NOMO-1 (cell line): ENCODE measurements around the gene NCK1.
"Not testable (repeated sequence)": the region's sequence is repeated elsewhere in the genome, so short reads cannot be mapped to it uniquely, and the experiment has no call there.

Experiments
- DNase-seq, 2 experiments: peaks; one replicate each; lab custom pipeline; 2025; ENCODE audit not compliant: unreplicated experiment in 2 of 2; lab: John Stamatoyannopoulos, UW

The NCK1 gene

DNA sequence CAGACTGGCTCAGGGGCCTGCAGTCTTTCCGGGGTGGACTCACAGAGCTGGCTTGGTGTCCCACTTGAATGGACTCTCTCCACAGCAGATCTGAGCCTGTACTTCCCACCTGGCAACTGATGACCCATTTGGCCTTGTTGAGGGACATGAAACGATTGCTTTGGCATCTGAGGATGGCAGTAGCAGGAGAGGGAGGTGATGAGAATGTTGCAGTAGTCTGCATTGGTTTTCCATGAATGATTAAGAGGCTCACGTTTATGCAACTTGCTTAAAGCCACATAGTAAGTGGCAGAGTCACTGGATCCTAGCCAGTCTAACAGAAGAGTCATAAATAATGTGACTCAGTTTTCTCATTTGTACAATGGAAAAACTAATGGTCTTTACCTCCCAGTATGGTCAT lies 117.7 kb downstream of the NCK1 start:
- no peak for DNase-seq

DNA sequence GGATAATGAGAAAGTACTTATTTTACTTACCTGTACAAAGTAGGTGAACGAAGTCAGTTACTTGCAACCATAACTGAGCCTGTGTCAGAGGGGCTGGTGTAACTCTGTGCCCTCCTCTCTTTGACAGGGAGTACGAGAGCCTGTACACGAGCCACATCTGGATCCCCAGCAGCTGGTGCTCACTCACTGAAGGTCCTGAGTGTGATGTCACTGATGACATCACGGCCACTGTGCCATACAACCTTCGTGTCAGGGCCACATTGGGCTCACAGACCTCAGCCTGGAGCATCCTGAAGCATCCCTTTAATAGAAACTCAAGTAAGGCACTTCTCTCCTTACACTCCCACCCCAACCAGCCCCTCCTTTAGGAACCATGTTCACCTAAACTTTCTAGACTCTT lies 120.0 kb downstream of the NCK1 start:
- DNase-seq = no peak

DNA sequence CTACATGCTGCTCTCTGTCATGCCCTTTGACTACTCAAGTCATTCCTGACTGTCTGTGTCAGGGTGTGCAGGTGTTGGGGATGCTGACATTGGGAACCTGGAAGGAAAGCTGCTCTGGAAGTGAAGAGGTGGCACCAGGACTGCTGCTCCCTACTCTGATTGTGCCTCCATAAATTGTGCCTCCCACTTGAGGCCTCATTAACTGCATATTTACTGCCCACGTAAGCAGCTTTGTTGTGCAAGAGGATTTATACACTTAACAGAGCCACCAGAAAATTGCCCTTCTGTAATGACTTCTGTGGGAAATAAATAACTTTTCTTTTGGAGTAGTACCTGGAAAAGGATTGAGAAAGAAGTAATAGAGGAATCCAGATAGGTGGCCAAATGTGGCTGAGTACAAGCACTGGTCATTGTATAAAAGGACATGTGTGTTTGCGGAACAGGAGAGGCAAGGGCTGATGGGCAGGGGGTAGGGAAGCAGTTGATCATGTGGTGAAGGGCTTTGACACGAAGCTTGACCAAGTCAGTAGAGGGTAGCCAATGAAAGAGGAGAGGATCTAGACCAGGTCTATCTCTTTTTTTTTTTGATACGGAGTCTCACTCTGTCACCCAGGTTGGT lies 120.6 kb downstream of the NCK1 start:
- no peak for DNase-seq

DNA sequence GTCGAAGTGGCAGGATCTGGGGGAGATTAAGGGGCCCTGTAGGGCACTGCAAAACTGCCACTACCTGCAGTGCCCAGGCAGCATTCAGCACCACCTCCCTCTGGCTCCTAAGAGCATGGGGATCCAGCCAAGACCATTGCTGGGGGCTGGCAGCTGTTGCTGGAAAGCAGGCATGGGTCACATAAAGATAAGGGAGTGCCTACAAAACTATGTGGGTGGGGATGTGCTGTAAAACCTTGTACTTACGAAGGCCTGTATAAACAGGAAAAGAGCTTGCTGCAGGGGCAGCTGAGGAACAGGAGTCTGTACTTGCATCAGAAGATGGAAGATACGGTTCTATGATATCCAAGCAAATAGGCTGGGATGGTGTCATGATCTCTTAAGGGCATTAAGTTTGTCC lies 122.8 kb downstream of the NCK1 start:
- DNase-seq = no peak

DNA sequence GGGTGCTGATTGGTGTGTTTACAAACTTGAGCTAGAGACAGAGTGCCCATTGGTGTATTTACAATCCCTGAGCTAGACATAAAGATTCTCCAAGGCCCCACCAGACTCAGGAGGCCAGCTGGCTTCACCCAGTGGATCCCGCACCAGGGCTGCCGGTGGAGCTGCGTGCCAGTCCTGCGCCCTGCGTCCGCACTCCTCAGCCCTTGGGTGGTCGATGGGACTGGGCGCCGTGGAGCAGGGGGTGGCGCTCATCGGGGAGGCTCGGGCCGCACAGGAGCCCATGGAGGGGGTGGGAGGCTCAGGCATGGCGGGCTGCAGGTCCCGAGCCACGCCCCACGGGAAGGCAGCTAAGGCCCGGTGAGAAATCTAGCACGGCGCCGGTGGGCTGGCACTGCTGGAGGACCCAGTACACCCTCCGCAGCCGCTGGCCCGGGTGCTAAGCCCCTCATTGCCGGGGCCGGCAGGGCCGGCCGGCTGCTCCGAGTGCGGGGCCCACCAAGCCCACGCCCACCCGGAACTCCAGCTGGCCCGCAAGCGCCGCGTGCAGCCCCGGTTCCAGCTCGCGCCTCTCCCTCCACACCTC lies 125.5 kb downstream of the NCK1 start:
- DNase-seq = not testable (repeated sequence)

DNA sequence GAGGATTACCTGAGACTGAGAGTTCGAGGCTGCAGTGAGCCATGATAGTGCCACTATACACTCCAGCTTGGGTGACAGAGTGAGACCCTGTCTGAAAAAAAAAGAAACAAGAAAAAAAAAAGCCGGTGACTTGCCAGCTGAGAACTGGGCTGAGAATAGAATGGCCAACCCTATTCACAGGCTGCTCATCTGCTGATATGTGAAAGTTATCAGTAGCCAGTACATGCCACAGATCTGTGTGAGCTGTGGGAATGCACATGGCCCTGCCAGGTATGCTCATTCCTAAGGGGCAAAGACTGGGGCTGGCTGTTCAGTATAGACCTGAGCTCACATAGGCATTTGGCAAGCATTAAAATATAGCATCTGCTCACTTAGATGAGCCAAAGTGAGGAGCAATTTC lies 126.6 kb downstream of the NCK1 start:
- no peak for DNase-seq

DNA sequence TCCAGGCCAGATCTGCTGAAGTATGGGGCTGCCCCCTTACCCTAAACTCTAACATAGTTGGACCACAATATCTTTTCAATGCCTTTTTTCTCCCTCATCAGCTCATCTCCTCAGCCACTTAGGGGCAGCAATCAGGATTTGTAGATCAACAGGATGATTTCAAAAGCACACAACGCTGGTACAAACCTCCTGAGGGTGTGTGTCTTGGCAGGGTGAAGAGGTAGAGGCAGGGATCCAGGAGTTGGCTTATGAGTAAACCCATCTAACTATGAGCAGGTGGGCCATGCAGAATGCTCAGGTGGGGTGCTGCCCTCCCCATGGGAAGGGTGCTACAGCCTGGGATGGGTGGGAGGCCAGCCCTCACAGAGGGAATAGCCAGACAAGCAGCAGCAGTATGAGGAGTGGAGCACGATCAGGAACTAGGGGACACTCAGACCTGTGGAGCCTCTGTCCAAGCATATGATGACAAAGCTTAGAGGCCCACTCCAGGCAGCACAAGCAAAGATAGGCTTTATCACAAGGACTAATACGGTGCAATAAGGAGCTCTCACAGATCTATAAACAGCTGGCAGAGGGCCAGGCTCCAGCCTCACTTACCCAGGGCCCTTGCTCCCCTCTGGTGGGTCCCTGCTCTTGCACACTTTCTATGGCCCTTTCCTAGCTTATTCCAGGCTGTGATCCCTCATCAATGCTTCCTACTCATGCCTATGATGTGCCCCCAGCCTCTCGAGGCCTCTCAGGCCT lies 127.9 kb downstream of the NCK1 start:
- no peak for DNase-seq

DNA sequence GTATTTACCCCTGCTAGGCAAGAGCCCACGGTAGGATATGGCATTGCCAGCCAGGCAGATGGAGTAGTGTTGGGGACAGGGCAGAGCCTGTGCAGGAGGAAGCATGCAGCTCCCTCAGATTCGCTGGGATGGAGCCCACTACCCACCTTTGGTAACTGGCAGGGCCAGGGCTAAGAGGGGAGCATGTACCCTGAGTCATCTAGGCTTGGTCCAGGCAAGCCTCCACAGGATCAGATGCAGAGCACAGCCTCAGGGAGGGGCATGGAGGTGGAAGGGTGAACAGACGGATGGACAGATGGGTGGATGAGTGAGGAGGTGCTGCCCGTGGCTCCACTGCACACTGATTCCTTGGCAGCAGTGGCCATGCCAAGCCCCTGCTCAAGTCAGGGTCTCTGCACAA lies 128.8 kb downstream of the NCK1 start:
- DNase-seq = no peak

DNA sequence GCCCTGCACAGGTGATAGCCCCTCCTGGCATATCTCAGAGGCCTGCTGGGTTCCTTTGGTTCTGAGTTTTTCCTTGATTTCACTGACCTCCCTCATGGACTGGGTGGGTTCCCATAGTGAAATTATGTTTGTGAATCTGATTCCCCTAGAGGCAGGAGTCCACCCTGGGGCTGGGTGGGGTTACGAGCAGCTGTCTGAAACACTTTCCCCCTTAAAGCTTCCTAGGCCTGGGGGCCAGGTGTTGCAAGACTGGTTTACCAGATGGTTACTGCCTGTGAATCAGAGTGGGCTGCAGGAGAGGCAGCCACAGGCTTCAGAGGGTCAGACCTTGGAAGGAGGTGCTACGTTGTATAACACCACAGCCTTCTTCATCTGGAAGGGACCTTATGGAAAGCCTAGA lies 130.1 kb downstream of the NCK1 start:
- no peak for DNase-seq

DNA sequence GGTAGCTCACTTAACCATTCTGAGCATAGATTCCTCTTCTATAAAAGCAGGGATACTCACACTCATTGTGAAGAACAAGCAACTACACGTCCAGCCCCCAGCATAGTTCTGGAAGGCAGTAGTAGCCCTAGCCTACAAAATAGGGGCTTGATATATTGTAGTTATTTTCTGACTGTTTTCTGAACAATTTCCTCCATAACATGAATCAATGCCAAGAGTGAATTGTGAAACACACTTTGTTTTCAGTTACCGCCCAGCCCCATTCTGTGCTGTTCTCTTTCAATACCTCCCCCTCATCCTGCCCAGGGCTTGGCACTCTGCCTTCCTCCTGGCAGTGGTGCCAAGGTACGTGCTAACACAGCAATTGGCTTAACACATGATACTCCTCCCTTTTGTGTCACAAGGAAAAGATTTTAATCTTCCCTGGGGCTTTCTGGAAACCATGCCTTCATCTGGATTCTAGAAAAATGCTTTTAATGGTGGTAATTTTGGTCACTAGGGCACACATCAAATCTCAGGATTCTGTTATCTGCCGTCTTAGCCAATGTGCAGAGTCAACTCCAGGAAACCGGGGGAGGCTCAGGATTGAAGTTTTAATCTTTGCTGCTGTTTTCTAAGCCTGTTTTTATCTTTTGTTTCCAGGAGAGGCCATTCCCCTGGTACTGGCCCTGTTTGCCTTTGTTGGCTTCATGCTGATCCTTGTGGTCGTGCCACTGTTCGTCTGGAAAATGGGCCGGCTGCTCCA lies 132.9 kb downstream of the NCK1 start:
- DNase-seq = peak in 1 of 2 experiments; percentile 7

DNA sequence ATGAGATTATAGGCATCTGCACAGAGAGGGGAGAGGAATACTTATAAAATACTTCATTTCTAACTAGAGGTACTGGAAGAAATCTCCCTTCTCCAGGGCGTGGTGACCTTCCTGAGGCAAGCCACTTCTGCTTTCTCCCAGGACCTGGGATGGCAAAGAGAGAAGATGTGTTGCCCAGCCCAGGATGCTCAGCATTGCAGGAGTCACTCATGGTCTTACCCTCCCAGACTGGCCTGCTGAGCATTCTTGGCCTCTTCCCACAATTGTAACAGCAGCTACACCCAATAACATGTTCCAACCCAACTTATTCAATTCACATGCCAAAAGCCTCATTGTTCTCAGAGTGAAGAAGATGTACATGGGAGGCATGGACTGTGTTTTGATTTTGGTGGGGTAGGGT lies 133.6 kb downstream of the NCK1 start:
- no peak for DNase-seq
